Testis (tissue), 3 donors: ENCODE data around the gene COA6. TPM values are rescaled to one million over a fixed set of nuclear protein-coding genes. Genes with fewer than 3 reads are reported as not detected.
"Not testable (repeated sequence)": the region's sequence is repeated elsewhere in the genome, so short reads cannot be mapped to it uniquely, and the experiment has no call there.

Experiments
- DNase-seq: peaks from one replicate; pipeline ENCODE4 v3.0.0-alpha.2; 2019
- H3K27ac ChIP-seq, 2 donors: fragments of 200-600 bp; sonication (generic); one replicate each; pipeline ENCODE4 v1.5.1; 2019
- H3K27me3 ChIP-seq: fragments of 200-600 bp; sonication (generic); one replicate; pipeline ENCODE4 v1.5.1; 2019
- H3K36me3 ChIP-seq: fragments of 200-600 bp; sonication (generic); one replicate; pipeline ENCODE4 v1.5.1; 2017; ENCODE audit warnings: low read depth; ENCODE audit errors: missing control alignments
- H3K4me1 ChIP-seq: fragments of 200-600 bp; sonication (generic); one replicate; pipeline ENCODE4 v1.5.1; 2019
- H3K4me3 ChIP-seq, 2 donors: fragments of 200-600 bp; sonication (generic); one replicate each; pipeline ENCODE4 v1.5.1; 2017 to 2019
- H3K9me3 ChIP-seq: fragments of 200-600 bp; sonication (generic); one replicate; pipeline ENCODE4 v1.5.1; 2017
- CTCF ChIP-seq, 3 experiments: fragments of 450-650 bp in 2 of 3; fragments of 200-600 bp in 1 of 3; sonication (generic) in 1 of 3; IDR thresholded peaks; one replicate each; pipeline ENCODE4 v1.5.1; 2016 to 2019; ENCODE audit warnings: antibody characterized with exemption in 3 of 3, mild to moderate bottlenecking in 2 of 3, moderate library complexity in 1 of 3
- POLR2A ChIP-seq: fragments of 450-650 bp; IDR thresholded peaks from one replicate; pipeline ENCODE4 v1.6.1; 2017; ENCODE audit warnings: antibody characterized with exemption, mild to moderate bottlenecking, moderate library complexity
- WGBS, 2 donors: methylation state at CpG; one replicate each; pipeline ENCODE4 v1.1.5; 2018; 5-methylcytosine and 5-hydroxymethylcytosine counted together
- intact Hi-C: fragments of 100-400 bp; cut with DNase I; formaldehyde crosslinking; loops from one replicate; pipeline ENCODE4 v1.15.1; 2023; ENCODE audit warnings: low total_unique reads
- polyA plus RNA-seq: library from polyadenylated mRNA; stranded (reverse); fragments of 350-450 nt; fragmentation: Illumina TruSeq; extraction: RNeasy Lipid Tissue Mini Kit (QIAGEN cat#74804); gene quantifications from one replicate; pipeline ENCODE4 v1.2.3, GENCODE V29; 2014; ENCODE audit warnings: low read depth, low replicate concordance; ENCODE audit not compliant: insufficient read depth
- total RNA-seq, 2 donors: library from RNA; depleted of rRNA; stranded (reverse); fragments of >200 nt; gene quantifications; one replicate each; pipeline ENCODE4 v1.2.3, GENCODE V29; 2016

Gene COA6
- total and polyA plus RNA-seq, 3 donors from 2014 or later = 9.7 to 18.2 (median 11.1) TPM

- intact Hi-C loops = no loop called here
- peaks cover 6% of the 10 kb centered on the region for H3K4me1 ChIP-seq
- no peak overlapping the region for H3K4me3 ChIP-seq
- no peak for DNase-seq
- WGBS, 2 donors = 73 to 83% methylated on average over 1 of the region's 1 CpG
- no peaks in the 10 kb centered on the region for H3K9me3 ChIP-seq
- H3K36me3 ChIP-seq = no peaks in the 10 kb centered on the region
- TF ChIP-seq CTCF (IDR thresholded peaks at IDR 0.05) (no peak), POLR2A (no peak)
- no peaks in the 10 kb centered on the region for H3K27me3 ChIP-seq
- H3K27ac ChIP-seq = no peak overlapping the region
Measured at GRCh38 chr1:234369784-234370183, 3.5 kb upstream of the COA6 start.

GRCh38 chr1:234371414-234371813 is 1.8 kb upstream of the COA6 start:
- 58 to 64% methylated on average over 2 of the region's 2 CpGs for WGBS, 2 donors
- H3K27ac ChIP-seq = no peak overlapping the region

GRCh38 chr1:234372011-234372757 is 1.1 kb upstream of the COA6 start:
- H3K27me3 ChIP-seq = no peaks in the 10 kb centered on the region
- H3K9me3 ChIP-seq = no peaks in the 10 kb centered on the region
- H3K27ac ChIP-seq = no peak overlapping the region
- no peak for DNase-seq
- intact Hi-C loops = no loop called here
- H3K4me1 ChIP-seq = peaks cover 7% of the 10 kb centered on the region
- 35 to 40% methylated on average over 9 of the region's 9 CpGs for WGBS, 2 donors
- TF ChIP-seq POLR2A (no peak), CTCF (IDR thresholded peaks at IDR 0.05) (no peak)
- H3K4me3 ChIP-seq = peak overlapping the region; percentile 68 to 79
- no peaks in the 10 kb centered on the region for H3K36me3 ChIP-seq

More at GRCh38 chr1:234371414-234371813, 1.8 kb upstream of the COA6 start:
- H3K36me3 ChIP-seq = no peaks in the 10 kb centered on the region
- peaks cover 7% of the 10 kb centered on the region for H3K4me1 ChIP-seq
- H3K9me3 ChIP-seq = no peaks in the 10 kb centered on the region
- H3K4me3 ChIP-seq = no peak overlapping the region
- intact Hi-C loops = no loop called here
- TF ChIP-seq POLR2A (no peak), CTCF (IDR thresholded peaks at IDR 0.05) (no peak)
- no peaks in the 10 kb centered on the region for H3K27me3 ChIP-seq
- no peak for DNase-seq

- TF ChIP-seq CTCF (IDR thresholded peaks at IDR 0.05) = no peak
- TF ChIP-seq POLR2A = no peak
- DNase-seq = no peak
- Histone ChIP-seq H3K4me1 (peaks cover 7% of the 10 kb centered on the region), H3K36me3 (no peaks in the 10 kb centered on the region), H3K27me3 (no peaks in the 10 kb centered on the region), H3K4me3 (peak overlapping the region; percentile 68 to 79), H3K27ac (peak overlapping the region; percentile 82 to 88), H3K9me3 (no peaks in the 10 kb centered on the region)
- 4 to 6% methylated on average over 6 of the region's 6 CpGs for WGBS, 2 donors
- intact Hi-C loops = no loop called here
Measured at GRCh38 chr1:234373959-234374254, 651 bp downstream of the COA6 start.

GRCh38 chr1:234375672-234376071 is 2.4 kb downstream of the COA6 start:
- H3K4me3 ChIP-seq = no peak overlapping the region
- H3K27me3 ChIP-seq = no peaks in the 10 kb centered on the region
- 89 to 90% methylated on average over 7 of the region's 7 CpGs for WGBS, 2 donors
- TF ChIP-seq CTCF (IDR thresholded peaks at IDR 0.05) (no peak), POLR2A (no peak)
- no peak overlapping the region for H3K27ac ChIP-seq
- H3K4me1 ChIP-seq = peaks cover 7% of the 10 kb centered on the region
- intact Hi-C loops = no loop called here
- H3K9me3 ChIP-seq = no peaks in the 10 kb centered on the region
- DNase-seq = no peak
- no peaks in the 10 kb centered on the region for H3K36me3 ChIP-seq

GRCh38 chr1:234379591-234380109 is 6.4 kb downstream of the COA6 start:
- intact Hi-C loops, H3K36me3 ChIP-seq, H3K27me3 ChIP-seq, H3K27ac ChIP-seq, H3K4me1 ChIP-seq, DNase-seq, H3K4me3 ChIP-seq, H3K9me3 ChIP-seq: not testable (repeated sequence)
- WGBS, 2 donors = 95 to 96% methylated on average over 5 of the region's 5 CpGs
